ENCODE measurements around the gene GPR31.

Gene GPR31

DNA sequence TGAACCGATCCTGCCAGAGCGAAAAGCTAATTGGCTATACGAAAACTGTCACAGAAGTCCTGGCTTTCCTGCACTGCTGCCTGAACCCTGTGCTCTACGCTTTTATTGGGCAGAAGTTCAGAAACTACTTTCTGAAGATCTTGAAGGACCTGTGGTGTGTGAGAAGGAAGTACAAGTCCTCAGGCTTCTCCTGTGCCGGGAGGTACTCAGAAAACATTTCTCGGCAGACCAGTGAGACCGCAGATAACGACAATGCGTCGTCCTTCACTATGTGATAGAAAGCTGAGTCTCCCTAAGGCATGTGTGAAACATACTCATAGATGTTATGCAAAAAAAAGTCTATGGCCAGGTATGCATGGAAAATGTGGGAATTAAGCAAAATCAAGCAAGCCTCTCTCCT, 20.7 kb downstream of the GPR31 start:
- TF ChIP-seq, protein P1, sequence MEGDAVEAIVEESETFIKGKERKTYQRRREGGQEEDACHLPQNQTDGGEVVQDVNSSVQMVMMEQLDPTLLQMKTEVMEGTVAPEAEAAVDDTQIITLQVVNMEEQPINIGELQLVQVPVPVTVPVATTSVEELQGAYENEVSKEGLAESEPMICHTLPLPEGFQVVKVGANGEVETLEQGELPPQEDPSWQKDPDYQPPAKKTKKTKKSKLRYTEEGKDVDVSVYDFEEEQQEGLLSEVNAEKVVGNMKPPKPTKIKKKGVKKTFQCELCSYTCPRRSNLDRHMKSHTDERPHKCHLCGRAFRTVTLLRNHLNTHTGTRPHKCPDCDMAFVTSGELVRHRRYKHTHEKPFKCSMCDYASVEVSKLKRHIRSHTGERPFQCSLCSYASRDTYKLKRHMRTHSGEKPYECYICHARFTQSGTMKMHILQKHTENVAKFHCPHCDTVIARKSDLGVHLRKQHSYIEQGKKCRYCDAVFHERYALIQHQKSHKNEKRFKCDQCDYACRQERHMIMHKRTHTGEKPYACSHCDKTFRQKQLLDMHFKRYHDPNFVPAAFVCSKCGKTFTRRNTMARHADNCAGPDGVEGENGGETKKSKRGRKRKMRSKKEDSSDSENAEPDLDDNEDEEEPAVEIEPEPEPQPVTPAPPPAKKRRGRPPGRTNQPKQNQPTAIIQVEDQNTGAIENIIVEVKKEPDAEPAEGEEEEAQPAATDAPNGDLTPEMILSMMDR (IDR thresholded peaks at IDR 0.05) = no peak
- no peak for TF ChIP-seq ZFX (IDR thresholded peaks at IDR 0.05; ENCODE audit: borderline replicate concordance)
- no peak overlapping the region for H3K27ac ChIP-seq

DNA sequence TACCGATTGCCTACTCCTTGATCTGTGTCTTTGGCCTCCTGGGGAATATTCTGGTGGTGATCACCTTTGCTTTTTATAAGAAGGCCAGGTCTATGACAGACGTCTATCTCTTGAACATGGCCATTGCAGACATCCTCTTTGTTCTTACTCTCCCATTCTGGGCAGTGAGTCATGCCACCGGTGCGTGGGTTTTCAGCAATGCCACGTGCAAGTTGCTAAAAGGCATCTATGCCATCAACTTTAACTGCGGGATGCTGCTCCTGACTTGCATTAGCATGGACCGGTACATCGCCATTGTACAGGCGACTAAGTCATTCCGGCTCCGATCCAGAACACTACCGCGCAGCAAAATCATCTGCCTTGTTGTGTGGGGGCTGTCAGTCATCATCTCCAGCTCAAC, 21.4 kb downstream of the GPR31 start:
- no peak overlapping the region for H3K27ac ChIP-seq
- no peak for TF ChIP-seq ZFX (IDR thresholded peaks at IDR 0.05; ENCODE audit: borderline replicate concordance)
- TF ChIP-seq, protein P1 (IDR thresholded peaks at IDR 0.05) = no peak

DNA sequence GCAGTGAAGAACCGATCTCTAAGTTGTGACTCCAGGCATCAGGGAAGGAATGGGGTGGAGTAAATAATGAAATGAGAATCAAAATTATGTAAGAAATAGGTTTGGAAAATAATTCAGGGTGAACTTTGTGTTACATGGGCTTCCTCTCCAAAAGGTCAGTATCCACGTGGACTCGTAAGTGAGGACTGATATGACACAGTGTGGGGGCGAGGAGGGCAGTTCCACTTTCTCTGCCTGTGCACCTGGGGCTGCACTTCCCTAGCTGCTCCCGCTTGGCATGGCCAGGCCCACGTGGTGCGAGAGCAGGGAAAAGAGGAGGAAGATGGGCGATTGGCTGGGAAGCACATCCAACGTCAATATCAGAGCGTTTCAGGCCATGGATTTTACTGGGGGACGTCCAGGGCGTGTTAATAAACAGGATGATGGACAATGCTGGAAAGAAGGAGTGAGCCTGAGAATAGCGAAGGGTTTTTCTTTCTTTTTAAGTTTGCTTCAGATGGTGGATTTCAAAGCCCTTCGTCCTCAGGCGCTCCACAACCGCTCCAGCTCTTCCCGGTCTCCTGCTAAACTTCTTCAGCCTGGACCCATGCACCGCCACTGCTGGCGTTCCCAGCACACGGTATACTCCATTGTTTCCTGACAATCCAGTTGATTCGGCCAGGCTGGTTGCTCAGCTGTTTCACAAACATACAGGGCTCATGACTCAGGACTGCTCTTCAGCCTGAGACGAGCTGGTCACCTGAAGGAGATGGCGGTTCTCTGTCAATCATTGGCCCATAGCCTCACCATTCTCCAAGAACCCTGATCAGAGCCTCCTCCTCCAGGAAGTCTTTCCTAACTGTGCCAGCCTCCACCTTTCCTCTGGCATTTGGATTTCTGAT, 23.1 kb downstream of the GPR31 start:
- TF ChIP-seq ZFX (IDR thresholded peaks at IDR 0.05; ENCODE audit: borderline replicate concordance) = no peak
- TF ChIP-seq, protein P1 (IDR thresholded peaks at IDR 0.05) = no peak
- no peak overlapping the region for H3K27ac ChIP-seq

DNA sequence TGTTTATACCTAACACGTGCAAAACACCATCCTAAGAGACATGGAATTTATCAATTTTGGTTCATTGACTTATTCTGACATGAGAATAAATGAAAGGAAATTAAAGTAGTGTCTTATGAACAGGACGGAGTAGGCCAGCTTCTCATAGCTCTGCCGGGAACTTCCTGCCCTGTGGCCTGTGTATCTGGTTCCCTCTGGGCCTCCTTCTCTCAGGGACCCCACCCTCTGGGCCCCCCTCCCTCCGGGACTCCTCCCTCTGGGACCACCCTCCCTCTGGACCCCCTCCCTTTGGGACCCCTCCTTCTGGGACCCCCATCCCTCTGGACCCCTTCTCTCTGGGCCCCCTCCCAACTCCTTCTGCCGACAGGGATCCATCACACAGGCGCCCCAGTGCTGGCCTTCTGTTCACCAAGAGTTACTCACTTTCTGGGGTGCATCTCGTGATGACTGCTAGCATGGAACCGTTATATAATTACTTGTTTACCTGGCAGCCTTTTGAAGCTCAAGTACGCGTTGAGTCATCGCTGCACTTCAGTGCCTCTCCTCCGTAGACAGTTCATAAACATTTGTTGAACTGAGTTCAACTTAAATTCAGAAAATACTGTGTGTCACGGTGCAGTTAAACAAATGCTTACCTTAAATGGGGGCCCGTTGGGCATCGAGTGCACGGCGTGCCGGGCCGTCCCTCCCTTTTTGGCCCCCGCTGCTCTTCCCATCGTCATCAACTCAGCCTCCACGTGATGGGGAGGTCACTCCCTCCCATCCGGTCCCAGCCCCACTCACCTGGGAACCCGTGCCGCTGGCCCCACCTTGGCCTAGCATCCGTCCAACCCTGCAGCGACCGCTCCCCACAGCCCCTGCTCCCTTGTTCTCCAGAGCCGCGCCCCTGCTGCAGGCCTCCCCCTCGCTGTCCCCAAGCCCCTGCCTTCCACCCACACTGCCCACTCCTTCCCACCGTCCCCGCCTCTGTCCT, 26.8 kb downstream of the GPR31 start:
- H3K27ac ChIP-seq = no peak overlapping the region
- TF ChIP-seq ZFX (IDR thresholded peaks at IDR 0.05; ENCODE audit: borderline replicate concordance) = no peak
- TF ChIP-seq, protein P1 (IDR thresholded peaks at IDR 0.05) = no peak

DNA sequence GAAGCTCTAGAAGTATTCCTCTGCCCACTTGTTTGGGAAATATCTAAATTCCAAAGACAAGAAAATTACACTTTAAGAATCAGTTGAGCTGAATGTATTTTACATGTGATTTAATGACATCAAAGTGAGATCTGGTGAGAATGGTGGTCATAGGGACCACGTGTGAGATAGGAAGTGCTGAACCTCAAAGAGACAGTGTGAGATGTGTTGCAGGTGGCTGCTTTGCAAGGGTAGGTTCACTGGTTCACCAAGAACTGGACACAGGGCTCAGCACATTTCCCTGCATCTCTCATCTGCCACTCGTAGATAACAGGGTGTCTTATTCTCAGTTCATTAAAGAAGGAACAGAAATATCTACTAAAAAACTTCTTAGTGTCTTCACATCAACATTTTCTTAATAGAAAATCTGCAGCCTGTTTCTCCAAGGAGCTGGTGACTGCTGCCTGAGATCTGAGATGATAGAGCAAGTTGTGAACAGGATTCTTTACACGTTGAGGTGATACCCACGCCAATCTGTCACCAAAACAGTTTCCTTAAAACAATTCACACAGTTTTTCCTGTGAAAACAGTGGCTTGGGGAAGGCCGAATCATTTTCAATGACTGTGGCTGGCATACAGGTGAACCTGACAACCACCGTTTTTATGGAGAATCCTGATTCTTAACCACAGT, 27.6 kb downstream of the GPR31 start:
- TF ChIP-seq, protein P1 (IDR thresholded peaks at IDR 0.05) = no peak
- TF ChIP-seq ZFX (IDR thresholded peaks at IDR 0.05; ENCODE audit: borderline replicate concordance) = no peak
- H3K27ac ChIP-seq = no peak overlapping the region

DNA sequence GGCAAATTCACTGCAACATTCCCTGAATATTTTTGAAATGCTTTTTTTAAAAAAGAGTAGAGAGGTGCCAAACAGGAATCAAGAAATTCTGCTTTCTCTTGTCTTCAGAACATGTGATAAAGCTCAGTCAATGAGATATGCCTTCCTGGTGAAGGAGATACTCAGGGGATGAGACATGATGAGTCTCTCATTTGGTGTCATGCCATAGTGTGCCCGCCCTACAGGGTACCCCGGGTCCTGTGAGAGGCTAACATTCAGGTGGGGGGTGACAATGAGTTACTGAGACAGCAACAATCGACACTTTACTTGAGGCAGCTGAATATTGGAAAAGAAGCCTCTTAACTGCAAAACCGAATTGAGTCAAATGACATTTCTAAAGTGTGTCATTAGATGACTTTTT, 28.2 kb downstream of the GPR31 start:
- no peak for TF ChIP-seq ZFX (IDR thresholded peaks at IDR 0.05; ENCODE audit: borderline replicate concordance)
- TF ChIP-seq, protein P1 (IDR thresholded peaks at IDR 0.05) = no peak
- H3K27ac ChIP-seq = no peak overlapping the region

Data from 22Rv1 (cell line).